ENCODE results near the gene FAM53C.

The FAM53C gene

GRCh38 chr5:138369261-138369660, 31.2 kb downstream of the FAM53C start:
- H3K4me3 ChIP-seq (ENCODE audit: low read depth, low read length): no peak overlapping the region
- ChIA-PET POLR2A (interaction anchor here (1.3 to 1.8 kb wide), 3 partner anchors 15 to 38 kb away, joined by 4 to 7 read pairs (median 5); partner anchors contain the start of genes CDC25C and FAM53C), CTCF (interaction anchor here (0.6 to 7.6 kb wide), 2 partner anchors 8 to 16 kb away, joined by 3 to 94 read pairs; partner anchors contain the start of gene KDM3B)

GRCh38 chr5:138369706-138370105, 31.6 kb downstream of the FAM53C start:
- ChIA-PET CTCF (interaction anchor here (0.6 to 7.6 kb wide), 4 partner anchors 8 to 161 kb away, joined by 3 to 94 read pairs (median 3); partner anchors contain the start of genes CDC25C and KDM3B), POLR2A (interaction anchor here (1.3 to 1.8 kb wide), 3 partner anchors 16 to 38 kb away, joined by 4 to 7 read pairs (median 5); partner anchors contain the start of genes CDC25C and FAM53C)
- TF ChIP-seq ZBTB11 (tag by site-specific recombination; conservative IDR thresholded peaks at IDR 0.05; ENCODE audit: low read depth) (no peak), ZBTB21 (tag by site-specific recombination; IDR thresholded peaks at IDR 0.05) (no peak), TSHZ1 (tag by site-specific recombination; IDR thresholded peaks at IDR 0.05; ENCODE audit: borderline replicate concordance) (no peak), ZFP41 (tag by site-specific recombination; IDR thresholded peaks at IDR 0.05; ENCODE audit: borderline replicate concordance) (no peak), ZNF157 (tag by site-specific recombination; IDR thresholded peaks at IDR 0.05) (no peak), ZNF324 (tag by site-specific recombination; IDR thresholded peaks at IDR 0.05) (no peak), ZNF626 (tag by site-specific recombination; IDR thresholded peaks at IDR 0.05) (no peak), ZNF223 (tag by site-specific recombination; IDR thresholded peaks at IDR 0.05) (no peak), AEBP2 (tag by site-specific recombination; IDR thresholded peaks at IDR 0.05; ENCODE audit: borderline replicate concordance) (no peak), ZNF624 (tag by site-specific recombination; IDR thresholded peaks at IDR 0.05) (no peak), ZNF701 (tag by site-specific recombination; IDR thresholded peaks at IDR 0.05) (no peak), ZNF530 (tag by site-specific recombination; IDR thresholded peaks at IDR 0.05; ENCODE audit: low read depth) (no peak), GLIS1 (tag by site-specific recombination; IDR thresholded peaks at IDR 0.05) (no peak), ZNF211 (tag by site-specific recombination; IDR thresholded peaks at IDR 0.05; ENCODE audit: low read depth) (no peak), ZNF704 (tag by site-specific recombination; IDR thresholded peaks at IDR 0.05) (no peak), HOXC10 (CRISPR knock-in tag; IDR thresholded peaks at IDR 0.05) (no peak), GLI2 (tag by site-specific recombination; IDR thresholded peaks at IDR 0.05; ENCODE audit: borderline replicate concordance, low read depth) (no peak), ZNF501 (tag by site-specific recombination; IDR thresholded peaks at IDR 0.05) (no peak), ZNF513 (tag by site-specific recombination; IDR thresholded peaks at IDR 0.05) (no peak), ZNF670 (tag by site-specific recombination; IDR thresholded peaks at IDR 0.05; ENCODE audit: low read depth) (no peak)

More at GRCh38 chr5:138369261-138369660, 31.2 kb downstream of the FAM53C start:
- H3K4me1 ChIP-seq (ENCODE audit: control insufficient read depth, insufficient read depth, low read length): peaks cover 24% of the 10 kb centered on the region
- TF ChIP-seq KLF9 (tag by site-specific recombination; IDR thresholded peaks at IDR 0.05; ENCODE audit: low read depth) (no peak), EGR2 (tag by site-specific recombination; IDR thresholded peaks at IDR 0.05; ENCODE audit: low read depth) (0 out of 2 replicates have a peak, but pooled peaks have one; percentile 9), WT1 (tag by site-specific recombination; IDR thresholded peaks at IDR 0.05) (peak; percentile 83), ZFHX2 (tag by site-specific recombination; conservative IDR thresholded peaks at IDR 0.05) (0 out of 2 replicates have a peak, but pooled peaks have one; percentile 17), ZFP69B (tag by site-specific recombination; IDR thresholded peaks at IDR 0.05) (no peak)
- no peak overlapping the region for H3K27ac ChIP-seq (ENCODE audit: extremely low read depth, low read depth, low read length)
- H3K36me3 ChIP-seq (ENCODE audit: control insufficient read depth in 2 of 2, insufficient read depth in 1 of 2, low read length in 2 of 2): peaks cover 3 to 13% of the 10 kb centered on the region in 2 experiments; a peak in 2 of 3 replicates
- no peaks in the 10 kb centered on the region for H3K9me3 ChIP-seq (ENCODE audit: control insufficient read depth, insufficient read depth, low read depth, low read length)

More at GRCh38 chr5:138369706-138370105, 31.6 kb downstream of the FAM53C start:
- H3K36me3 ChIP-seq (ENCODE audit: control insufficient read depth in 2 of 2, insufficient read depth in 1 of 2, low read length in 2 of 2): peaks cover 4 to 13% of the 10 kb centered on the region in 2 experiments
- H3K9me3 ChIP-seq (ENCODE audit: control insufficient read depth, insufficient read depth, low read depth, low read length): no peaks in the 10 kb centered on the region
- H3K27ac ChIP-seq (ENCODE audit: extremely low read depth, low read depth, low read length): no peak overlapping the region
- no peak overlapping the region for H3K4me3 ChIP-seq (ENCODE audit: low read depth, low read length)
- H3K4me1 ChIP-seq (ENCODE audit: control insufficient read depth, insufficient read depth, low read length): peaks cover 20% of the 10 kb centered on the region
